Neural crest cell (in vitro differentiated cells): Measurements from ENCODE around the gene DENND4B. TPM values are rescaled to one million over a fixed set of nuclear protein-coding genes. Genes with fewer than 3 reads are reported as not detected.

ENCODE experiments used
- DNase-seq: peaks from one replicate; pipeline ENCODE4 v3.0.0; 2021; ENCODE audit warnings: low read depth, mixed read lengths, low spot score
- H3K27ac Mint-ChIP-seq: one replicate; pipeline ENCODE4 v1.8.0; 2021; ENCODE audit warnings: mild to moderate bottlenecking, mixed read lengths; ENCODE audit not compliant: unreplicated experiment
- H3K27me3 Mint-ChIP-seq: 2 replicates; pipeline ENCODE4 v1.8.0; 2021; ENCODE audit warnings: low read depth, mild to moderate bottlenecking, mixed read lengths
- H3K36me3 Mint-ChIP-seq: 2 replicates; pipeline ENCODE4 v1.8.0; 2021; ENCODE audit warnings: low read depth, mild to moderate bottlenecking, mixed read lengths
- H3K4me1 Mint-ChIP-seq: 2 replicates; pipeline ENCODE4 v1.8.0; 2021; ENCODE audit warnings: mixed read lengths
- H3K4me3 Mint-ChIP-seq: one replicate; pipeline ENCODE4 v1.8.0; 2021; ENCODE audit warnings: mild to moderate bottlenecking, mixed read lengths
- H3K9me3 Mint-ChIP-seq: 2 replicates; pipeline ENCODE4 v1.8.0; 2021; ENCODE audit warnings: mixed read lengths
- CTCF ChIP-seq: fragments of 200-600 bp; sonication (generic); conservative IDR thresholded peaks from 2 replicates; pipeline ENCODE4 v1.5.0; 2021; ENCODE audit warnings: antibody characterized with exemption, mild to moderate bottlenecking
- total RNA-seq: library from RNA; stranded (reverse); gene quantifications from 2 replicates; pipeline ENCODE4 v1.2.1, GENCODE V29; 2021

DENND4B gene
- total RNA-seq, 1 donor from 2014 or later = 75.2 TPM

- Mint-ChIP-seq H3K4me3 (no peak overlapping the region), H3K36me3 (peaks cover 5% of the 10 kb centered on the region), H3K27me3 (no peaks in the 10 kb centered on the region), H3K4me1 (peaks cover 20% of the 10 kb centered on the region), H3K27ac (peak overlapping the region; percentile 88), H3K9me3 (no peaks in the 10 kb centered on the region)
- TF ChIP-seq CTCF = peak; percentile 13
- DNase-seq = no peak
Observed at GRCh38 chr1:153929981-153930948, 16.3 kb downstream of the DENND4B start.

GRCh38 chr1:153929426-153929825, 17.1 kb downstream of the DENND4B start:
- peak overlapping the region; percentile 88 for H3K27ac Mint-ChIP-seq
- no peak for DNase-seq
- peak overlapping the region; percentile 26 for H3K4me3 Mint-ChIP-seq
- H3K27me3 Mint-ChIP-seq = no peaks in the 10 kb centered on the region
- peaks cover 1% of the 10 kb centered on the region for H3K36me3 Mint-ChIP-seq
- H3K4me1 Mint-ChIP-seq = peaks cover 20% of the 10 kb centered on the region
- TF ChIP-seq CTCF = no peak
- no peaks in the 10 kb centered on the region for H3K9me3 Mint-ChIP-seq

GRCh38 chr1:153928791-153929341, 17.7 kb downstream of the DENND4B start:
- no peak for TF ChIP-seq CTCF
- peak overlapping the region; percentile 88 for H3K27ac Mint-ChIP-seq
- H3K4me1 Mint-ChIP-seq = peaks cover 22% of the 10 kb centered on the region
- no peak for DNase-seq
- H3K9me3 Mint-ChIP-seq = no peaks in the 10 kb centered on the region
- no peaks in the 10 kb centered on the region for H3K36me3 Mint-ChIP-seq
- no peaks in the 10 kb centered on the region for H3K27me3 Mint-ChIP-seq
- peak overlapping the region; percentile 26 for H3K4me3 Mint-ChIP-seq

GRCh38 chr1:153928245-153928644, 18.3 kb downstream of the DENND4B start:
- no peaks in the 10 kb centered on the region for H3K36me3 Mint-ChIP-seq
- peak overlapping the region; percentile 51 for H3K4me3 Mint-ChIP-seq
- H3K27ac Mint-ChIP-seq = peak overlapping the region; percentile 9
- H3K27me3 Mint-ChIP-seq = no peaks in the 10 kb centered on the region
- no peak for DNase-seq
- no peaks in the 10 kb centered on the region for H3K9me3 Mint-ChIP-seq
- TF ChIP-seq CTCF = no peak
- peaks cover 25% of the 10 kb centered on the region for H3K4me1 Mint-ChIP-seq

- H3K4me3 Mint-ChIP-seq = peak overlapping the region; percentile 42
- no peaks in the 10 kb centered on the region for H3K36me3 Mint-ChIP-seq
- no peak overlapping the region for H3K27ac Mint-ChIP-seq
- H3K27me3 Mint-ChIP-seq = peaks cover 2% of the 10 kb centered on the region
- TF ChIP-seq CTCF = no peak
- DNase-seq = no peak
- no peaks in the 10 kb centered on the region for H3K9me3 Mint-ChIP-seq
- H3K4me1 Mint-ChIP-seq = peaks cover 32% of the 10 kb centered on the region
Observed at GRCh38 chr1:153926405-153926804, 20.1 kb downstream of the DENND4B start.
